Activated CD4-positive, CD25-positive, alpha-beta regulatory T cell treated with anti-CD3 and anti-CD28 coated beads, Interleukin-2, amount 50 U/mL, for 72 hours (primary cell): ENCODE data around the gene HKDC1.
"Not testable (repeated sequence)": the region's sequence is repeated elsewhere in the genome, so short reads cannot be mapped to it uniquely, and the experiment has no call there.

Source experiments
- DNase-seq: peaks from one replicate; pipeline ENCODE4 v3.0.0; 2021

HKDC1 gene

DNA sequence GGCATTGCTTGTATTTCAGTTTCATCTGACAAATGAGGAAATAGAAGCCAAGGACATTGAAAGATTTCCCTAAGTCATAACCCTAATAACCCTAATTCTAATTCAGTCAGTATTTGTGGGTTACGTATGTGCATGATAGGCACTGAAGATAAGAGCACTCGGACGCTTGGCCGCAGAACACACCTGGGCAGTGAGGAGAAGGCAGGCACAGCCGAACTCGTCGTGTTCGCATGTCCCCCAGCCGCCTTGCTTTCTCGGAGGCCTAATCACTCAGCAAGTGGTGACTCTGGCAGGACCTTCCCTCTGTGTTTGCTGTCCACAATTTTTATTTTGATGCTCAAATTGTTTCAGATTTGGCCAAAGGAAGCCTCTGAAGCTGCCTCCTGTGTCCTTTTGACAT, 23.7 kb downstream of the HKDC1 start:
- no peak for DNase-seq

DNA sequence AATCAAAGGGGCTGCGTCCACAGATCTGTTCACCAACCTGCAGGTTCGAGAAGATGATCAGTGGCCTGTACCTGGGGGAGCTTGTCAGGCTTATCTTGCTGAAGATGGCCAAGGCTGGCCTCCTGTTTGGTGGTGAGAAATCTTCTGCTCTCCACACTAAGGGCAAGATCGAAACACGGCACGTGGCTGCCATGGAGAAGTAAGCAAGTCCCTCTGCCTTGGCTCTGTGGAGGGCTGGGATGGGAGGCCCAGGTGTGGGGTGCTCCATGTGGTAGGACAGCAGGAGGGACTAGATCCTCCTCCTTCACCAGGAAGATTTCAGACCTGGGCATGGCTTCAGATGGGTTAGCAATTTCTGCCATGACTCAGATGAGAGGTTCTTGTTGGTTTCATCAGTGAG, 25.9 kb downstream of the HKDC1 start:
- DNase-seq = no peak

GRCh38 chr10:69246581-69247312, 26.6 kb downstream of the HKDC1 start:
- DNase-seq = no peak

- DNase-seq = no peak
Measured at GRCh38 chr10:69247313-69247710, 27.2 kb downstream of the HKDC1 start.

DNA sequence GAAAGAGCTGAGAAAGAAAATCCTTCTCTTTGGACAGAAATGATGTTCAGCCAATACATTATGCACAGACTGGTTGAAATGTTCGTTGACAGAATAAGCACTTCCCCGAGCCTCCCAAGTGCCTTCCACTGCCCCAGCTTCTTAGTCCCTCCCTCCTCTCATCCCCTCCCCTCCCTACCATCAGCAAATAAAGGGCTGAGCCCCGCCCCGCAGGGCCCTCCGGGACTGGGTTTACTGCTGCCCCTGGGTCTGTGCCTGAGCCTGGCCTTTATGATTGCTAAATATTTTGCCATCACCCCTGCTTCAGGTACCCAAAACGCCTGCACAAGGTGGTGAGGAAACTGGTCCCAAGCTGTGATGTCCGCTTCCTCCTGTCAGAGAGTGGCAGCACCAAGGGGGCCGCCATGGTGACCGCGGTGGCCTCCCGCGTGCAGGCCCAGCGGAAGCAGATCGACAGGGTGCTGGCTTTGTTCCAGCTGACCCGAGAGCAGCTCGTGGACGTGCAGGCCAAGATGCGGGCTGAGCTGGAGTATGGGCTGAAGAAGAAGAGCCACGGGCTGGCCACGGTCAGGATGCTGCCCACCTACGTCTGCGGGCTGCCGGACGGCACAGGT, 28.1 kb downstream of the HKDC1 start:
- no peak for DNase-seq

GRCh38 chr10:69250041-69250440, 29.9 kb downstream of the HKDC1 start:
- DNase-seq = no peak

DNA sequence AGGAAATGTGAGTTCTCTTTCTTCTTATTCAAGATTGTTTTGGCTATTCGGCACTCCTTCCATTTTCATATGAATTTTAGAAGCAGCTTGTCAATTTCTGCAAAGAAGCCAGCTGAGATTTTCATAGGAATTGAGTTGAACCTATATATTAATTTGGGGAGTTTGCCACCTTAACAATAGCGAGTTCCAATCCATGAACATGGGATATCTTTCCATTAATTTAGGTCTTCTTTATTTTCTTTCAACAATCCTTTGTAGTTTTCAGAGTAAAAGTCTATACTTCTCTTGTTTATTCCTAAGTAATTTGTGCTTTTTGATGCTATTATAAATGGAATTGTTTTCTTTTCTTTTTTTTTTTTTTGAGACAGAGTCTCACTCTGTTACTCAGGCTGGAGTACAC, 31.3 kb downstream of the HKDC1 start:
- DNase-seq = not testable (repeated sequence)

DNA sequence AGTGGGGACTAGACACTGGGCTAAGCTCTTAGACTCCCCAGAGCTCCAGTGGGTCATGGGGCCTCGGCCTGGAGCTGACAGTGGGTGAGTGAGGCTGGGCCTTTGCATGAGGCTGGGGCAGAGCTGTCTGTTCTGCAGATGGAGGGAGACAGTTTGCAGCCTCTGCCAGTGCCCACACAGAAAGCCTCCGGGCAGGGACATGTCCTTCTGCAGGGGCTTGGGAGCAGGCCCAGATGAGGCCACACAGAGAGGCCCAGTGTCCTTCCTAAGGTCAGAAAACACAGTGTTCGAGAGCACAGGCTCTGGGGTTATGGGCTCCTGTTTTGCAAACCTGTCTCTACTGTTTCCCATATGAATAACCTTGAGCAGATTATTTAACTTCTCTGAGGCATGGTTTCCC, 33.0 kb downstream of the HKDC1 start:
- no peak for DNase-seq

GRCh38 chr10:69254877-69255276, 34.7 kb downstream of the HKDC1 start:
- DNase-seq = no peak

DNA sequence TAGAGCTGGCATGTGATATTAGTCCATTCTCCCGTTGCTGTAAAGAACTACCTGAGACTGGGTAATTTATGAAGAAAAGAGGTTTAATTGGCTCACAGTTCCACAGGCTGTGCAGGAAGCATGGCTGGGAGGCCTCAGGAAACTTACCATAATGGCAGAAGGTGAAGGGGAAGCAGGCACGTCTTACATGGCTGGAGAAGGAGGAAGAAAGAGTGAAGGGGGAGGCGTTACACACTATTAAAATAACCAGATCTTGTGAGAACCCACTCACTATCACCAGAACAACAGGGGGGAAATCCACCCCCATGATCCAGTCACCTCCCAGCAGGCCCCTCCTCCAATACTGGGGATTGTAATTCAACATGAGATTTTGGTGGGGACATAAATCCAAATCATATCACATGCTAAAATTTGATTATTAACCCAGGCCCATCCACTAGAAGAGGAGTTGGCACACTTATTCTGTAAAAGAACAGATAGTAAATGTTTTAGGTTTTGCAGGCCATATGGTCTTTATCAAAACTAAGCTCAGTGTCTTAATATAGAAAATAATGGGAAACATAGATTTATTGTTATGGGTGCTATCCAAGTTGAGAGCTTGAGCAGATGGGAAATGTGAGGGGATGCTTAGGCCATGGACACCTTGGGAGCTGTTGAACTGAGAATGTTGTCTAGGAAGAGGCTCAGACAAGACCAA, 39.6 kb downstream of the HKDC1 start:
- DNase-seq = no peak

GRCh38 chr10:69261184-69261583, 41.1 kb downstream of the HKDC1 start:
- DNase-seq = no peak

DNA sequence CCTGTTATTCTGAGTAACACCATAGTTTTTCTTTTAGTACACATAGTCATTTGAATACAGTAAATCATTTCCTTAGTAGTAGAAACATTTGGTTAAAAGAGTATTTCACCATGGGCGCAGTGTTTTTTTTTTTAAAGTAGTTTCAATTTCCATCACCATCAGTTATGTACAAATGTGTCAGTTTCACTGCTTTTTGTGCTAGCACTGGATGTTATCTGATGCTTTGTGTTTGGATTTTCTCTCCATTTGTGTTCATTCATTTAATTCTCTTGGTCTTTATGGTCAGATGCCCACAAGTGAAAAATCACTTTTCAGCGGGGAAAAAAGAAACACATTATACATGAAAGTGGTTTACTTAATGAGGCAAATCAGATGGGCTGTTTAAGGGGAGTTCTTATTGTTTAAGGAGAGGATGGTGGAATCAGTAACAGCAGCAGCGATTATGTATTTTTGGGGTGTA, 42.2 kb downstream of the HKDC1 start:
- no peak for DNase-seq

DNA sequence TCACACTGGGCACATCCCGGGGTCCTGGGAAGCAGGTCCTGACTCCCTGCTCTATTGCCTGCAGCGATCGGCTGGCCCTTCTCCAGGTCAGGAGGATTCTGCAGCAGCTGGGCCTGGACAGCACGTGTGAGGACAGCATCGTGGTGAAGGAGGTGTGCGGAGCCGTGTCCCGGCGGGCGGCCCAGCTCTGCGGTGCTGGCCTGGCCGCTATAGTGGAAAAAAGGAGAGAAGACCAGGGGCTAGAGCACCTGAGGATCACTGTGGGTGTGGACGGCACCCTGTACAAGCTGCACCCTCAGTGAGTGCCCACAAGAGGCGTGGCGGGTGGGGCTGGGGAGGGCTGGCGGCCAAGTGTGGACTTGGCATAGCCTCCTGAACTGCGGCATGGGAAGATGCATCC, 45.4 kb downstream of the HKDC1 start:
- DNase-seq = no peak

DNA sequence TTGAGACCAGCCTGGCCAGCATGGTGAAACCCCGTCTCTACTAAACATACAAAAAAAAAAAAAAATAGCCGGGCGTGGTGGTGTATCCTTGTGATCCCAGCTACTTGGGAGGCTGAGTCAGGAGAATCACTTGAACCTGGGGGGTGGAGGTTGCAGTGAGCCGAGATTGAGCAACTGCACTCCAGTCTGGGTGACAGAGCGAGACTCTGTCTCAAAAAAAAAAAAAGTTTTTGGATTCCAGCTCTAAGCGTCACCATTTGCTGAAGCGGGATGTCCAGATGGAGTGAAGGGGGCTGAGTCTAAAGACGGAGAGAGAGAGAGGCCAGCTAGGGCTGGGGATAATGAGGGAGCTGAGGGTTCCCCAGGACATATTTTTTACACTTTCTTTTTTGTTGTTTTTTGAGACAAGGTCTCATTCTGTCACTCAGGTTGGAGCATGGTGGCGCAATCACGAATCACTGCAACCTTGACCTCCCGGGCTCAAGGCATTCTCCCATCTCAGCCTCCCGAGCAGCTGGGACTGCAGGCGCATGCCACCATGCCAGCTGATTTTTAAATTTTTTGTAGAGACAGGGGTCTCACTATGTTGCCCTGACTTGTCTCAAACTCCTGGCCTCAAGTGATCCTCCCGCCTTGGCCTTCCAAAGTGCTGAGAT, 48.8 kb downstream of the HKDC1 start:
- DNase-seq = no peak

GRCh38 chr10:69269761-69270160, 49.6 kb downstream of the HKDC1 start:
- no peak for DNase-seq

GRCh38 chr10:69270990-69271389, 50.9 kb downstream of the HKDC1 start:
- no peak for DNase-seq

DNA sequence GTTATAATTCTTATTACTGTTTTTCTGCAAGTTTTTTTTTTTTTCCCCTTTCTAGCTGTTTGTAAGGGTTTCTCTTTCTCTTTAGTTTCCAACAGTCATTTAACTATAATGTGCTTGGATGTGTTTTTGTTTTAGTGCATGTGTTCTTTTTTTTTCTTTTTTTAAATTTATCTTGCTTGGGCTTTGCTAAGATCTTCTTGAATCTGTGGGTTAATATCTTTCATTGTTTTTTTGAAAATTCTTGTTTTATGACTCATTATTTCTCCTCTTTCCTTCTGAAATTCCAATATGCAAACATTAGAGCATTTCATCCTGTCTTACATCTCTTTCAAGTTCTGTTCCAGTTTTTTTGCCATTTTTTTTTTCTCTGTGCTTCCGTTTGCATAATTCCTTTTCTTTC, 52.5 kb downstream of the HKDC1 start:
- DNase-seq = no peak

DNA sequence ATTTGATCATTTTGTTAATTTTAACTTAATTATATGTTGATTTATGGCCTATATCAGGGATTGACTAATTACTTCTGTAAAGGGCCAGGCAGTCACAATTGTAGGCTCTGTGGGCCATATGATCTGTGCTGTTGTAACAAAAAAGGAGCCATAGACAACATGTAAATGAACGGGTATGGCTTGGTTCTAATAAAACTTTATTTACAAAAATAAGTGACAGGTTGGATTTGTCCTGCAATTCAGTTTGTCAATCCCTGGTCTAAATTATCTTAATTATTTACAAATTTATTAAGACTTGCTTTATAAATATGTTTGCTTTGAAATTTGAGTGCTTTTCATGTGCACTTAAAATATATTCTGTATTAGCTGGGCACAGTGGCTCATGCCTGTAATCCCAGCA, 55.3 kb downstream of the HKDC1 start:
- DNase-seq = no peak

- DNase-seq = no peak
Measured at GRCh38 chr10:69276503-69276902, 56.4 kb downstream of the HKDC1 start.

GRCh38 chr10:69278446-69278963, 58.4 kb downstream of the HKDC1 start, which contains the start of gene HK1:
Gene HK1 (plus strand): TSS chr10:69278496.
- no peak for DNase-seq

DNA sequence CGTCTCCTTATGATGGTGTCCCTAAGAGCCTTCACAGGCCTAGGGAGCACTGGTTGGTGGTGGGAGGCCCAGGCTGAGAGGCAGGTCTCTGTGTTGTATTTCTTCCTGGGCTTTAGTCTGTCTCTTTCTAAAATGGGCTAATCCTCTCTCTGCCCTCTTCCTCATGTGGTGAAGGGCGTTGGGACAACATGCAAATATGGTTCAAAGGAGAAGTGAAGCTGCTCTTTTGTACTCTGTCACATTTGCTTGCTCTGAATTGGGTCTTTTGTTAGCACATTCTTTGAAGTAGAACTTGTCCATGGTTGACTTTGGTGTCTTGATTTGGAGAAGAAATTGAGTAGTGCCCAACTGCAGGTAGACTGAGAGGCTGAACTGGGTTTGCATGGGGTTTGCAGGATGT, 59.0 kb downstream of the HKDC1 start:
- no peak for DNase-seq

DNA sequence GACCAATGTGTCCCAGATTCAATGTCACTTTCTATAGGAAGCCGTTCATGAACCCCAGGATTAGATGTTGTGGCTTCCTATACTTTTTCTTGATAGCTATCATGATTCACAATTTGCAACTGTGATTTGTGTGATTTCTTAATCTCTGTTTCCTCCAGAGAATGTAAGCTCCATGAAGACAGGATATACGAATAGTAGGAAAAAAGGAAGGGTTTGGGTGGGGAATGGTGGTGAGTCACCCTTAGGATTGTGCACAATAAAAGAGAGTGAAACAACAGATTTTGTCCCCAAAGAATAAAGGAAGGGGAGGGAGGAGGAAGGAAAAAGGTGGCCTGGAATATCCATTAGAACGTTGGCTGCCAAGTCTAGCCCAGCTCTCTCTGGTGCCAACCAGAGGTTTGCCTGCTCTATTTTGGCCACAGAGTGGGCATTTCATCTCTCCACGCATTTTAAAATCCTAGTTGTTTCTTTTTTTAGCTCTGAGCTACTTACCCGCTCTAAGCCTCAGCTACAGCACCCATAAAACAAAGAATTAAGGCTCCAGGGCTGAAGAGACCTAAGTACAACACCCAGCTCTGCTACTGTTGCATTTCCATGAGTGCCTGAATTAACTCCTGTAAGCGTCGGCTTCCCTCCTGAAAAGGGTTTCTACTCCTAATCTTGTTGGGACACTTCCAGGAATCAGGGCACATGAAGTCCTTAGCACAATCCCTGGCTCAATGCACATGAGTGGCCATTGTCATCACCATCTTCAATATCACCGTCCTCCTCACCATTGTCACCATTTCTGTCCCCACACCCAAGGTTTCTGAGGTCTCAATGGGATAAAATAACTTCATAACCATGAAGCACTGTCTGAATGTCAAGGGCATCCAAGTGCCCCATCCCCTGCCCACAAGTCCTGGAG, 61.6 kb downstream of the HKDC1 start:
- no peak for DNase-seq
